Epidermal melanocyte (primary cell): ENCODE results near the gene FBXL17.

Experiments used
- DNase-seq: peaks from one replicate; pipeline ENCODE4 v3.0.0; 2011; ENCODE audit warnings: low spot score; ENCODE audit not compliant: insufficient read length

FBXL17 gene

DNA sequence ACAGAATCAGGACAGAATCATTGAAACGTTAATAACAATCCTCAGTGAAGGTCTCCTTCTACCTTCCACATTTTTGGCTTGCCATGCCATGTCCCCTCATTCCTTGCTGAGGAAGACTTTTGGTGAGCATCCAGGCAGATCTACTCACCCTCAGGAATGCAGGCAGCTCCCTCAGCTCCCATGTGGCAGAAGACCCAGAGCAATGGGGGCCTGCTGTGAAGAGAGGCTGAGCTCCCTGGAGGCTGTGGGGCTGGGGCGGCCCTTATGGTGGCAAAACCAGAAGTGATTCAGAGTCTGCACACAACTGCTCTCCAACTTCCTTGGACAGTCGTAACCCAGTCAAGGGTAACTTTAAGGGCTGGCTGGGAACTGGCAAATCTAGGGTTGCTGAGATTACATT, 463.9 kb downstream of the FBXL17 start:
- no peak for DNase-seq

DNA sequence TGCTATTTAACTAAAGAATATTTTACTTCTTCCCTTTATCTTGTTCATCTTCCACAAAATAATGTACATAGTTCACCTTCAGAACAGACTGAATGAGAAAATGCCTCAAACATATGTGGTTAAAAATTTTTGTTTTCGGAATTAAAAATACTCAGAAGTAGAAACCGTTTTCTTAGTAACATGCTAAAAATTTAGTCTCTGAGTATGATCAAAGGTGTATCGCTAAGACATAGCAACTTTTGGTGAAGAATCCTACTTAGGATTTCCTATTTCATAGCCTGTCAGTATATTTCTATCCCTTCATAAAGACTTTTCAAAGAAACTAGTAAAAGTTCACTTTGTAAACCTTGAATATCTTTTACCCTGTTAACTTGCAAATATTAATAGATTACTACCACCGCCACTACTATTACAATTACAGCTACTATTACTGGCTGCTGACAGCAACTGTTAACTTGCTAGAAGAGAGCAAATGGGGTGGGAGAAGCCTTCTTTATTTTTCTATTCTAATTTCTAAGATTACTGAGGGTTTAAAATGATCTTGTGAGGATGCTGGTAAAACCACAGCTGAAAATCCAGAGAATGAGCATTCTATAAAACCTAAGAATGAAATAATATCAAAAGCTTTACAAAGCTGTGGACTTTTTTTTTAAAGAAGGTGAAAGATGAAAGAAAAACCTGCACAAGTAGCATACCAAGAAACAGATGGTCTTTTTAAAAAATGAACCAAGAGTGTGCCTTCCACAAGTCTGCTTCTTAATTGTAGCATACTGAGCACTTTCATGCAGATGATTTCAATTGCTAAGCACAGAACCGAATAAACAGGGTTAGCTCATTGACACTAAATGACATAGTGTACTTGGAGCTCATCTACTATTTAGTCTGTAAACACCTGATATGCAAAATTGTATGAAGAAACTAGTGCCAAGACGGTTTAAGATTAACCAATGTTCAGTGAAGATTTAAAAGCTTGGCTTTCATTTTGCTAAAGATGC, 464.9 kb downstream of the FBXL17 start:
- no peak for DNase-seq

DNA sequence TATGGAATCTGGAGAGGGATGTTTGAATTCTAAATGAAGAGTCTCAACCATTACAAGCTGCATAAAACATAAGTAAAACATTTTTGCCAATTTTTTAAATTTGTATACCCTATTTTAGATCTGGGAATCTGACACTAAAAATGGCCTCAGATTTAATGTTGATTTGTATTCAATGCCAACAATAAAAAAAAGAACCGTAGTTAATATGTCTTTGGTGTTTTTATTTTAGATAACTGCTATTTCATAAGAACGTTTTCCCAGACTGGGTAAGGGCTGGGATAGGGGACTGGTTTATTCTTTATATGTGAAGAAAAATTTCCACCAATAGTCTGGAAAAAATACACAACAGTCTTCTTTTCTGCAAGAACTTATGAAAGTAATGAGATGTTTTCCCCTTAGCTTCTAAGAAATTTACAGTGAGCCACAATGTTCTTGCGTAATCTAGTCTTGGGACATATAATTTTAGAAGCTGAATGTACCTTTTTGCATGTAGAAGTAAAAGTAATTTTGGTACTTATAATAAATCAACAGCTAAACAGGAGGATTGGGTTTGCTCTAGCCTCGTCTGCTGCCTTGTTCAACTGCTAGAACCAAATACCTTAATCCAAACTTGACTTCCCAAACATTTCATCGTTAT, 466.6 kb downstream of the FBXL17 start:
- no peak for DNase-seq

DNA sequence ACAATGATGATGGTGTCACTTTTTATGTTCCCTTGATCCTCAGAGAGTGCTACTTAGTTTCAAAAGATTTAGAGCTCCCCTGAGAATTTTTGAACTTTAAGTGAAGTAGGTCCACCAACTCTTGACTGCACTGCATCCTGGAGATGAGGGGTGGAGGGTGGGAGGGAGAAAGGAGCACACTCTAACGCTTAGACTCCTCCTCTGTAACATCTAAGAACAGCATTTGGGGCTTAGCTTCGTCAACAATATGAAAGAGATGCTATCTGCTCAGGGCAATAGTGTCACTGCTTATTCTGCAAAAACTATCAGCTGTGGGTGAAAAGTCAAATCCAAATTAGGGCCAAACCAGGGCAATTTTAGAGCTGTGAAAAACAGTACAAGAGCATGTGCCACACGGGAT, 468.4 kb downstream of the FBXL17 start:
- no peak for DNase-seq

DNA sequence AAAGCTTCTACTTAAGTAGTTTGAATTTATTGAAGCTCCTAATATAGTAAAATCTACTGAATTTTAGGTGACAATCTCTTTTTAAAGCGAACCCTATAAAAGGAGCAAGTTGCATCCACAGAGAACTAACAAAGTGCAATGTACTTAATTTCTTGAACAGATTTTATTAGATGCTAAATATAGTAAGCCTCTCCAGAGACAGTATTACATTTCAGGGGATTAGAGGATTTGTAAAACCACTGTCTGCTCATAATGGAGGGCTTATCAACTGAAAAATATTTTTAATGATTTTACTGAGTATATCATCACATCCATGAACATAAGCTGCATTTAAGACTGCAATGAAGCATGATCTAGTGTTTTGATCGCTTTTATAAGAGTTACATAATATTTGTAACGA, 481.2 kb downstream of the FBXL17 start:
- DNase-seq = no peak

DNA sequence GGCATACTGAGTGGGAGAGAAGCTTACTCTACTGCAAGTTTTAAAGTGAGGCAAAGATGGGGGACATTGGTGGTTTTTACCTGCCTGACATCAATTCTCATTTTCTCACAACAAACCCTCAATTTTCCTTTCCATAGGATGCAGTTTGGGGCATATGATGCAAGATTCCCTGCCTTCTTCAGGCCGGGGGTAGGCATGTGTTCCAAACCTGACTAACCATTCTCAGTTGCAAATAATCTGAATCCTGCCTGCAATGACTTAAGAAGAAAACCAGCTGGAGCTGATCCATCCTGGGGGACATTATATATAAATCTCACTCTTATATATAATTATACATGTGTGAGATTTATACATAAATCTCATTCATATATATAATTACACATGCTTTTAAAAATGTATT, 487.5 kb downstream of the FBXL17 start:
- no peak for DNase-seq

DNA sequence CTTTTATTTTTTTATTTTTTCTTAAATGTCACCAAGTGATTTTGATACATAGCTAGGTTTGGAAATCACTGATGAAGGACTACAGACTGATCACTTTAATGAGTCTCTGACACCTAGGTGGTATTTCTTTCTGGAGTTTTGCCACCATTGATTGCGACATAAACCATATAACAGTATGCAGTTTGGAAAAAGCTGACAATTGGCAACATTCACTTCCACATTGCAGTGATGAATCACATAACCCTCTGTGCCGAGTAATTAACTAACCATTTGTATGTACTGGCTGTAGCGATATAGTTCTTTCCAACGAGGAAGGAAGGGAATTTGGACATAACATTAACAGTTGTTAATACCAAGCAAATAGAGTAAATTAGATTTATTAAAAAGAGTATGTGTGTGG, 488.3 kb downstream of the FBXL17 start:
- DNase-seq = no peak

DNA sequence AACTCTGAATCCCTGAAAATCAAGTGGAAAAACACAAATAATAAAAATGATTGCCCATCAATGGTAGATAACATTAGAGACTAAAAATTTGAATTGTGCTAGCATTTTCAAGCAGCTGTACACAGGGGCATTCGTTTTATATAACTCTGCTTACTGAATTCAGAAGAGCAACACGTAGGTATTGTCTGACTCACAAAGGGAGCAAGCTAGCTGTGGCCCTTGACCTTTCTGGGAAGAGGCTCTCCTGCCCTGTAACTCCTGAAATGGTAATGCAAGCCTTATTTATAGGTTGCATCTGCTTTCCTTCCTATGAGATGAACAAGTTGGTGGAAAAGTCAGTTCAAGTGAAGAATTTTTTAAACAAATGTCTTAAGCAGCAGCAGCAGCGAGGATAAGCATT, 492.5 kb downstream of the FBXL17 start:
- DNase-seq = no peak

DNA sequence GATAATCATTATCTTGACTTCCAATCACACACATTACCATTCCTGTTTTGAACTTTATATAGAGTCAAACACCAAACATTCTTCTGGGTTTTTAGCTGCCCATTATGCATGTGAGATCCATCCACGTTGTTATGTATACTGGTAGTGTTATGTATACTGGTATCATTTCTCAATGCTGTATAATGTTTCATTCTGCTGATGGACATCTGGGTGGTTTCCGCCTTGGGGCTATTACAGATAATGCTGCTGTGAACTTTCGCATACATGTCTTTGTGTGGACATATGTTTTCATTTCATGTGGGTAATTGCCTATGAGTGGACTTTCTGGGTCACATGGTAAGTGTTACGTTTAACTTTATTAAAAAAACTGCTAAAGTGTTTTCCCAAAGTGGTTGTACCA, 493.4 kb downstream of the FBXL17 start:
- DNase-seq = no peak

DNA sequence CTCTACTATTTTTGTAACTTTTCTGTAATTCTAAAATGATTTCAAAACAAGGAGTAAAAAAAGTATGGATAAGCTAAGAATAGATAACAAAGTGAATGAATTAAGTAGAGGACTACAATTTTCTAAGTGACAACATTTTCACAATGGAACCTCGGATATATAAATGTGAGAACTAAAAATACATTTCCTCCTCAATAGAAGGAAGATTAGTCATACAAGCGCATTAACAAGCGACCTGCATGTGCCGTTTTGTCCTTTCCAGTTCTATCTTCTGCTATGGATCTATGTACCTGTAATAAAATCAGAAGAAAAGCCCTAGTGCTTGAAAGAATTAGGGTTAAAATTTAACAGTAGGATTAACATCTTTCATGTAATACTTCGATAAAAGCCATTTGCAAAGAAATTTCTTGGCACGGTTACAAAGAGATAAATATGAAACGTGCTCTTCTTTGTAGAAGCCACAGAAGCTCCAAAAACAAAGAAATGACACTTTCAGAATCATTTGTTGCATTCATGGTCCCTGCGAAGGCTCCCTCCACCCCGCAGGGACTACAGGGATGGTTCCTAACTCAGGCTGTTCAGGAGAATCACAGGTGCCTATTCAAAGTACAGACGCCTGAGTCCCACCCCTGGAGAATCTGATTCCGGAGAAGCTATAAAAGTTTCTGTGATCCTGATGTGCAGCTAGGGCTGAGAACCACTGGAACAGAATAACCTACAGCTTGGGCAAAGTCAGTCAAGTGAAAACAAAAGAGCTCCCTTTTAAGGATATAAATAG, 494.5 kb downstream of the FBXL17 start:
- DNase-seq = no peak

DNA sequence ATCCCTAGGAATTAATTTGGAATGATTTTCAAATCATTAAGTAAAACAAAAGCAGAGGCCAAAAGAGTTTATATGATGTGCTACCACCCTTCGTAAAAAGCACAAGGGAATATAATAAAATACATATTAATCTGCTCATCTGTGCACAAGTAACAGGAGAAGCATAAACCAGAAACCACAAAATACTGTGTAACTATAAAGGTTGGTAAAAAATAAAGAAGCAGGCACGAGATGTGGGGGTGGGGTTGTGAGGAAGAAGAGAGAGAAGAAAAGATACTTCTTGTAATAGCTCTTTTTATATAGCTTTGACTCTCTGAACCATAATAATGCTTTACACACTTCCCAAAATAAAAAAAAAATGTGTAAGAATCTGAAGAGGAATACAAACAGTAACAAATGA, 496.3 kb downstream of the FBXL17 start:
- no peak for DNase-seq

DNA sequence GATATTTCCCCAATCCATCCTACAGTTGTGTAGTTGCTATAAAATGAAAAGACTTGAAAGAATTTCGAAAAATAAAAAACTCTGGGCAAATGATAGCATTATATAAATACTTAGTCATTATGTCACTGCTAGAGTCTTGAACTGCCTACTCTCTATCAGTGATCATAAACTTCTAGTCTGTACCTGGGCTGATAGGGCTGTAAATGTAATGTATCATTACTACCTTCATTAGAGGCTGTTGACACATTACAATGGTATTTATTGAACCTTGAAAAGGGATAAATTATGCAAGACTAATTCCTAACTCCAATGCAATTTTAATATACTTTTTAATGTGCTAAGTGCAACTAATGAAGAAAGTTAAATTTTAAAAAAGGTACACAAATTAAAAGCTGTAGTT, 497.0 kb downstream of the FBXL17 start:
- no peak for DNase-seq

DNA sequence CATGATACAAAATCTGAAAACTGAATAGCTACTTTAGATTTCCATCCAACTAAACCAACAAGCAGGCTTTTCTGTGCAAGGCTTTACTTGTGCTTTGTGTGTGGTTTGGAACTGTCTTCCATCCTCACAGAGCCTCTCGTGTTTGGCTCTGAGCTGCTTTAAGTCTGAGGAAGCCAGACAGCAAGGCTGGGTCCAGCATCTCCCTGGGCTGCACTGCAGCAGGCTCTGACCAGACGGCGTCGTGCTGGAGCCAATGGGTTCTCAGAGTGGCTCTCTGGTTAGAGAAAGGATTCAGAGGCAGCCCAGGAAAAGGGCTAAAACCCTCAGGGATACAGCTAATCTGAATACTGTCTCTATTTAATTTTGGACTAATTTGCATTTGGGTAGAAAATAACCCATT, 503.2 kb downstream of the FBXL17 start:
- no peak for DNase-seq

DNA sequence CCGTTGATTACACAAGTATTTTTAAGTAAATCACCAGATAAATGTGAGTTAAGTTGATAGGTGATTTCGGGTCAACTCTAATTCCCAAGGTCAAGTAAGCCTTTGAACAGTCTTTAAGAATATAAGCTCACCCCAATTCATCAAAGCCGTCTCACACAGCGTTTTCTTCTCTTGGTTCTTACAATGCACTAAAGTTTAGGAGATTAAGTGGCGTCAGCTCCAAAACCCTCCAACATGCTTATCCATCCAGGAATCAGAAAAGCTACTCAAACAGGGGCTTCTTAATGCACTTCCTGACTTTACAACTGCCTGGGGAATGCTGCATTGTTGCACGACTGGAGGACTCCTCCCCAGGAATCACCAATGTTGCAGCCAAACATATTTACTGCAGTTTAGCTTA, 505.0 kb downstream of the FBXL17 start:
- DNase-seq = no peak

DNA sequence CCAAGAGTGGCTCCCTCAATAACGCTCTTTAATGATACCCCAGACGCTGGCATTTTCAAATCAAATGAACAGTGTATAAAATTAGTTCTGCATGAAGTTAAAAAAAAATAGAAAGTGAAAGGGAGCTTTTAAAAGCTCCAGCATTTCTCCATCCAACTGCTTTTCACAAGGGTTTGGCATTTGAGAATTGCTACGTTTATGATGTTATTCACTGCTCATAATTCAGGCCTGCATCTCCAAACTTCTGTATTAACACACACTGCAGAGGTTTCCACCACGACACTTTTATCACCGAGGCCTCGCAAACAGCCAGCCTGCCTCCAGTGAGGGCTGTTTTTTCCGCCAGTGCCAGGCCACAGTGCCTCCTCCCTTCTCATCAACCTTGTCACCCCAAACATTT, 505.6 kb downstream of the FBXL17 start:
- DNase-seq = peak; percentile 18

DNA sequence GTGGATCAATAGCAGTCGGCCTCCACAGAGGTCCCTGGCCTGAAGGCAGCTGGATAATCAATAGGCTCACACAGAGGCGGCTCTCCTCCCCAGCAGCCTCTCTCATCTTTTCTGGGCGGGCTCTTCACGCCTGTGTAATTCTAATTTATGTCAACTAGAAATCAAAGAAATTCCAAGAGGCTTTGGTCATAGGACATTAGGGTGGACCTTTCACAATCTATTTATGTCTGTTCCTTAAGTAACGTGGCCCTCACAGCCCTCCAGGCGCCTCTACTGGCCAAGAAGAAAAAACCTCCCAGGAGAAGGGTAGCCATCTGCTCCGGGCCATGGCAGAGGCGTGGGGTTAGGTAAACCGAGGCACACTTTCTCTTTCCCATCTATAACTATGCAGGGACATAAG, 506.1 kb downstream of the FBXL17 start:
- peak; percentile 68 for DNase-seq

DNA sequence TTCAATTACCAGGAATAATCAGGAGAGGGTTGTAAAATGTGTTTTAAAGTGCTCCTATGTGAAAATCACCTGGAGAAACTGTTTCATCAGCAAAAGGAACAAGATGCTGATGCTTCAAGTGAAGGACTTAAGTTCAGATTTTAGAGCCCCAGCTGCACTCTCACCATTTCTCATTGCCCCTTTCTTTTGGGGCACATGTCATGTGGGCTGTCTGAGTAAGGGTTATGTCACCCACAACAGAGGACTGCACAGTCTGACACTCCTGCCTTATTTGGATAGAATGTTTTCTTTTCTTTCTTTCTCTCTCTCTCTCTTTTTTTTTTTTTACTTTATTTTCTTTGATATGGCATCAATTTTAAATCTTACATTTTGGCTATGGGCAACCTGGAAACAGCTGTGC, 507.1 kb downstream of the FBXL17 start:
- no peak for DNase-seq

DNA sequence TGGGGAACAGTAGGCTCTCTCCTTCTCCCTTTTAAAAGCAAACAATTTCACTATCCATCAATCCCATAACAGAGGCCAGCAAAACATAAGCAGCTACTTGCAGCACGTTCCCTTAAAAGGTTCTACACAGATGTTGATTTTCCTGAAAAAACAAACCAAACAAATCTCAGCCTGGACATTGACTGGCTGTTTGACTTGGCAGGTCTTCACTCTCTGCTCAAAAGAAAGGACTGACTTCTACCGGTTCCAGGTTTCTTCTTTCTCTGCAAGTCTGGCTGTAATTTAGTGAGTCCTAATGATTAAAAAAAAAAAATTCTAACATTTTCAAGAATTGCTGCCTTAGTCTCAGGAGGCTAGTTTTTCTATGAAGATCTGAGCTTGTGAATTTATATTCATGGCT, 508.0 kb downstream of the FBXL17 start:
- DNase-seq = no peak

DNA sequence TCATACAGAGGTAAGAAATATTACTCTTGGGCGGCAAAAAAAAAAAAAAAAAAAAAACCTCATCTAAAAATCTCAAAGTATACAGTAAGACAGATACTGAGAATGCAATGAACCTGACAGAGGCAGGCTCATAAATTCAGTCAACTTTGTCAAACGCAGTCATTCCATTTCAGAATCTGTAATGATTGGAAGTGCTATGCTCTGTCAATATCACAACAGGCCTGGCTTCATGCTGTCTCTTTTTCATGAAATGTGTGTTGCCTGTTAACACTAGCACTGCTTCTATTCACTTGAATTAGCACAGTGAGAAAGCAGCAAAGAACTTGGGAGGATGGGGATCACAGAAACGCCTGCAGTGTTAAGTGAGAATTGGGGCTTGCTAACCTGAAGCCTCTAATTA, 510.9 kb downstream of the FBXL17 start:
- DNase-seq = no peak

DNA sequence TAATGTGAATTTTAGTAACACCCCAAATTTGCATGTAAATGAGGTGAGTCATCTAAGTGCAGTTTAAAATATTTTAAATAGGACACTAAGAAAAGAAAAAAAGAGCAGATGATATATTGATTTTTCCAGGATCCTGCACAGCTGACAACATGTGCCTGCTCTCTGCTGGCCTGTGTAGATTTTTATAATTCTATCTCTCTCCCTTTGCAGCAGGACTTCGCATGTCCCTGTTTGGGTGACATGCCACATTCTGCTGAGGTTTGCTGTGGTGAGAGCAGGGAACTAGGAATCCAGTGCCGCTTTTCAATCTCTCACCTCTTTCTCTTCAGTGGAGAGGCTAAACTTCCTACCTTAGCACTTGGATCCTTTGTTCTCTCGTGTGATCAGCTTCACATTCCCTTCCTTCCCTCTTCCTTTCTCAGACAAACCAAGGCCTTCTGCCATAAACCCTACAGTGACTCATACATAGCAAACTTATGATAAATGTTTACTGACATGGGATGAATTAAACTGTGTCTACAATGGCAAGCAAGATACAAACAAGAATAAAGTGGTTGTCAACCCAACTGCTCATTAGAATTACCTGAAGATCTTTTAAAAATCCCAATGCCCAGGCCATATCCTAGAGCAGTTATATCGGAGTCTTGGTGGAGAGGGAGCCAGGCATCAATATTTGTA, 512.3 kb downstream of the FBXL17 start:
- DNase-seq = no peak

DNA sequence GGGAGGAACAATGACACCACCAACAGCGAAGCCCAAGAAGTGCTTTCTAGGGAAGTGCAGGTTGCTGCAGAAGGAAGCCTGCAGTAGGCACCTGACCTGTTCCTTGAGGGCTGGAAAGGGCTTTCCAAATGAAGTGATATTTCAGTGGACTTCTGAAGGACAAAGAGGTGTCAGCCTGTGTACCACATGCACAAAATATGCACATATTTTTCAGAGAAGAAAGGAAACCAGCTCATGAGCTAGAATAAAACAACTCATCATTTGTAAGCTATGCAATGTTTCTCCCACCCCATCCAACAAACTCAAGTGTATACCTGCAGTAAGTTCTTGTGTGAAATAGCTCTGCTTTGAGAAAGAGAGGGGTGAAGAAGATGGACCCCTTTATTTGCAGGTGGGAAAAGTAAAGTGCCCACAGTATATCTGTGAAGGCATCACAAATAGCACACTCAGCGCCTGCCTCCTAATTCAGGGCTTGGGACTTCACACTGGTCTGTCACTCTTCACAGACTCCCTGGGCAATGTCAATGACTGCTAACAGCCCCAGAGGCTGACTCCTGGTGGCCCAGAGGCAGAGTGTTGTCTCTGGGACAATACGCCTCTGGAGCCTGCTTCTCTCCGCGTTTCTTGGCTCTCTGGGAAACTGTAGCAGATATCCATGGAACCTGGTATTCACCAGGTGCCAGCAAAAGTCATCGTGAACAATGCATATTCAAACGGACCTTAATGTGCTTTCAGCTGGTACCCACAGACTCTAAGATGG, 513.1 kb downstream of the FBXL17 start:
- DNase-seq = no peak
